A673 (cell line): ENCODE results near the gene CDK13. TPM values are rescaled to one million over a fixed set of nuclear protein-coding genes. Genes with fewer than 3 reads are reported as not detected.

ENCODE experiments used
- Bru-seq: library from RNA; stranded (reverse); fragments of 400-500 nt; gene quantifications from one replicate; lab custom pipeline; 2021; lab: Mats Ljungman, UMichigan
- BruChase-seq, 2 experiments: library from RNA; stranded (reverse); fragments of 400-500 nt; gene quantifications; one replicate each; lab custom pipeline; 2021; lab: Mats Ljungman, UMichigan
- BruUV-seq: library from RNA; stranded (reverse); fragments of 400-500 nt; replicated peaks from 2 replicates; lab custom pipeline; 2021; lab: Mats Ljungman, UMichigan
- CTCF ChIA-PET: fragments of 300-600 bp; sonication (Branson Sonifier 250); formaldehyde crosslinking; loops from one replicate; lab custom pipeline; 2022; ENCODE audit warnings: antibody characterized with exemption; lab: Charles Lee
- POLR2A ChIA-PET: fragments of 300-600 bp; sonication (Branson Sonifier 250); formaldehyde crosslinking; loops from one replicate; lab custom pipeline; 2022; ENCODE audit warnings: antibody characterized with exemption; ENCODE audit not compliant: low non-redundant PET; lab: Charles Lee
- DNase-seq: peaks from one replicate; pipeline ENCODE4 v3.0.0-alpha.2; 2015; ENCODE audit warnings: low spot score
- H3K27ac ChIP-seq: fragments of 200-600 bp; sonication (generic); 2 replicates; pipeline ENCODE4 v1.5.1; 2016; ENCODE audit warnings: mixed run types, low read depth, mild to moderate bottlenecking, mixed read lengths, antibody characterized with exemption, low read length; ENCODE audit not compliant: poor library complexity, severe bottlenecking
- H3K27me3 ChIP-seq: fragments of 200-600 bp; sonication (generic); replicated peaks from 2 replicates; pipeline ENCODE4 v1.6.1; 2017; ENCODE audit warnings: mixed run types, low read depth, mild to moderate bottlenecking, mixed read lengths, antibody characterized with exemption, low read length; ENCODE audit not compliant: insufficient read depth, poor library complexity
- H3K36me3 ChIP-seq: fragments of 200-600 bp; sonication (generic); 2 replicates; pipeline ENCODE4 v1.6.1; 2016; ENCODE audit warnings: mixed run types, mild to moderate bottlenecking, mixed read lengths, antibody characterized with exemption, low read length; ENCODE audit not compliant: insufficient read depth, poor library complexity, severe bottlenecking
- H3K4me1 ChIP-seq: fragments of 200-600 bp; sonication (generic); 2 replicates; pipeline ENCODE4 v1.6.1; 2017; ENCODE audit warnings: mixed run types, mild to moderate bottlenecking, mixed read lengths, antibody characterized with exemption, low read length; ENCODE audit not compliant: insufficient read depth, poor library complexity, severe bottlenecking
- H3K4me3 ChIP-seq: fragments of 200-600 bp; sonication (generic); 2 replicates; pipeline ENCODE4 v1.5.1; 2016; ENCODE audit warnings: low read depth, mixed run types, mild to moderate bottlenecking, mixed read lengths, low read length; ENCODE audit not compliant: poor library complexity, severe bottlenecking
- H3K9me3 ChIP-seq: fragments of 200-600 bp; sonication (generic); 2 replicates; pipeline ENCODE4 v1.6.1; 2016; ENCODE audit warnings: mixed run types, low read depth, mild to moderate bottlenecking, mixed read lengths, antibody characterized with exemption, low read length; ENCODE audit not compliant: poor library complexity, severe bottlenecking
- EZH2 ChIP-seq: fragments of 200-600 bp; sonication (generic); IDR thresholded peaks from 2 replicates; pipeline ENCODE4 v1.6.1; 2017; ENCODE audit warnings: borderline replicate concordance, low read depth, mild to moderate bottlenecking, mixed read lengths, antibody characterized with exemption, low read length; ENCODE audit not compliant: poor library complexity, severe bottlenecking
- intact Hi-C: fragments of 100-400 bp; cut with micrococcal nuclease; formaldehyde crosslinking; loops from one replicate; pipeline ENCODE4 v1.10.0; 2022; ENCODE audit not compliant: unreplicated experiment
- long read RNA-seq: library from polyadenylated mRNA; stranded (forward); transcript quantifications from one replicate; pipeline ENCODE4 v2.0.0, GENCODE V29; 2022
- total RNA-seq: library from RNA; stranded (reverse); gene quantifications from 2 replicates; pipeline ENCODE4 v1.2.3, GENCODE V29; 2021
- TF ChIP-seq, protein P1 (sequence below): fragments of 300-800, 200-600 bp; sonication (generic); conservative IDR thresholded peaks from 2 replicates; pipeline ENCODE4 v1.5.1; 2017; ENCODE audit warnings: low read depth, mild to moderate bottlenecking, antibody characterized with exemption, low read length, moderate library complexity, mixed read lengths

The CDK13 gene
- total RNA-seq (54.2 and 56.6 TPM in 2 replicates), Bru-seq, nascent RNA (percentile 91 among the genes with signal in this experiment), BruChase-seq, experiment 1, labeled RNA remaining after a 2-hour chase (percentile 88 among the genes with signal in this experiment), BruChase-seq, experiment 2, labeled RNA remaining after a 6-hour chase (percentile 86 among the genes with signal in this experiment)
- long read RNA-seq, full-length matches to known transcripts = 24 of 52 reads
- long read RNA-seq, partial matches to known transcripts = 14 of 52 reads
- long read RNA-seq, other reads (novel, unspliced or antisense) = 14 of 52 reads

DNA sequence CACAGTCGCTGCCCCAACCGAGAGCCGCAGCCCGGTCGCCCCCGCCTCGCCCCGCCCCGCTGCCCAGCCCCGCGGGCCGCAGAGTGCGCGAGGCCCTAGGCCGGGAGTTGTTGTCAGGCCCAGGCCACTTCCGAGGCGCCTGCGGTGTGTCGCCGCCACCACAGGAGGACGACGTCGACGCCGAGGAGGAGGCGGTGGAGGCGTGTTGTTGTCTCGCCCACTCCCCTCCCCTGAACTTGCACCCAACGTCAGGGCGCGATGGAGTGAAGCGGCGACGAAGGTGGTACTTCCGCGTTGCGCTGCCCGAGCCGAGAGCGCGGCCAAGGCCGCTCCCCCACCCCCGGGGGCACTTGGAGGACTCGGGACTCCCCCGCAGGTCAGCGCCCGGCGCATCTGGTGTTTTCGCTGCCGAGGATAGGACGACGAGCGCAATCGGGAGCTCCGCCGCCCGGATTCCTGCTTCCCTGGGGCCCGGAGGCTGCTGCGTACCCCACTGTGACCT, at the start of gene CDK13:
CDK13 (plus strand) TSS at position 286 of the 502 bp plus-strand sequence. CDS start 386 bp downstream, outside the sequence.
- Histone ChIP-seq H3K27me3 (no peaks in the 10 kb centered on the region), H3K4me3 (peak within 1 kb of the TSS; percentile 96), H3K4me1 (peaks cover 9% of the 10 kb centered on the region), H3K27ac (peak within 1 kb of the TSS; percentile 98), H3K9me3 (no peaks in the 10 kb centered on the region), H3K36me3 (no peaks in the 10 kb centered on the region)
- intact Hi-C loops = no loop called here
- ChIA-PET CTCF (interaction anchor here (2.4 kb wide), 1 partner anchor 102 kb away, joined by 7 read pairs; no protein-coding TSS in a partner anchor), POLR2A (interaction anchor here (0.6 kb wide), 3 partner anchors 54 to 183 kb away, joined by 3 to 8 read pairs (median 3); no protein-coding TSS in a partner anchor)
- TF ChIP-seq, protein P1, sequence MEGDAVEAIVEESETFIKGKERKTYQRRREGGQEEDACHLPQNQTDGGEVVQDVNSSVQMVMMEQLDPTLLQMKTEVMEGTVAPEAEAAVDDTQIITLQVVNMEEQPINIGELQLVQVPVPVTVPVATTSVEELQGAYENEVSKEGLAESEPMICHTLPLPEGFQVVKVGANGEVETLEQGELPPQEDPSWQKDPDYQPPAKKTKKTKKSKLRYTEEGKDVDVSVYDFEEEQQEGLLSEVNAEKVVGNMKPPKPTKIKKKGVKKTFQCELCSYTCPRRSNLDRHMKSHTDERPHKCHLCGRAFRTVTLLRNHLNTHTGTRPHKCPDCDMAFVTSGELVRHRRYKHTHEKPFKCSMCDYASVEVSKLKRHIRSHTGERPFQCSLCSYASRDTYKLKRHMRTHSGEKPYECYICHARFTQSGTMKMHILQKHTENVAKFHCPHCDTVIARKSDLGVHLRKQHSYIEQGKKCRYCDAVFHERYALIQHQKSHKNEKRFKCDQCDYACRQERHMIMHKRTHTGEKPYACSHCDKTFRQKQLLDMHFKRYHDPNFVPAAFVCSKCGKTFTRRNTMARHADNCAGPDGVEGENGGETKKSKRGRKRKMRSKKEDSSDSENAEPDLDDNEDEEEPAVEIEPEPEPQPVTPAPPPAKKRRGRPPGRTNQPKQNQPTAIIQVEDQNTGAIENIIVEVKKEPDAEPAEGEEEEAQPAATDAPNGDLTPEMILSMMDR = no peak
- no peak for TF ChIP-seq EZH2
- DNase-seq = peak; percentile 84
- no TSS peak for BruUV-seq

DNA sequence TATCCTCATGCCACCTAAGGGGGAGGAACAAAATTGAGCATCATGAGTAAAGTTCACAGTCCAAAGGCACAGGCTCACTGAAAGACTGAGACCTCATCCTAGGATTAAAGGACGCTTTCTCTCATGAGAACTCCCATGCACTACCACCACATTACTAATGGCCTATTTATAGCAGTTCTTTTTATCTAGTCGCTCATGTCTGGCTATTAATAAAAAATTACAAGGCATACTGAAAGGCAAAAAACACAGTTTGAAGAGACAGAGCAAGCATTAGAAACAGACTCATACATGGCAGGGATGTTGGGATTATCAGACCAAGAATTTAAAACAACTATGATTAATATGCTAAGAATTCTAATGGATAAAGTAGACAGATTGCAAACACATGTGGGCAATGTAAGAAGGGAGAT, 46.0 kb upstream of the CDK13 start:
- TF ChIP-seq EZH2 = no peak
- TF ChIP-seq, protein P1 = no peak
- BruUV-seq = no TSS peak
- Histone ChIP-seq H3K4me3 (no peak overlapping the region), H3K4me1 (peaks cover 3% of the 10 kb centered on the region), H3K36me3 (no peaks in the 10 kb centered on the region), H3K27me3 (no peaks in the 10 kb centered on the region), H3K27ac (no peak overlapping the region), H3K9me3 (no peaks in the 10 kb centered on the region)
- ChIA-PET POLR2A (no interaction called here), CTCF (no interaction called here)
- intact Hi-C loops = no loop called here
- DNase-seq = no peak

DNA sequence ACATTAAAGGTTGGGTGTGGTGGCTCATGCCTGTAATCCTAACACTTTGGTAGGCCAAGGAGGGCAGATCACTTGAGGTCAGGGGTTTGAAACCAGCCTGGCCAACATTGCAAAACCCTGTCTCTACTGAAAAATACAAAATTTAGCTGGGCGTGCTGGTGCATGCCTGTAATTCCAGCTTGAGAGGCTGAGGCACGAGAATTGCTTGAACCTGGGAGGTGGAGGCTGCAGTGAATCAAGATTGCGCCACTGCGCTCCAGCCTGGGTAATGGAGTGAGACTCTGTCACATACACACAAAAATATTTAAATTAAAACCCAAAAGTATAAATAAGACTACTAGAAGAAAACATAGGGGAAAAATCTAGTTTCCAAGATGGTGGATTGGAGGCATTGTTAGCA, 41.9 kb upstream of the CDK13 start:
- ChIA-PET CTCF (no interaction called here), POLR2A (no interaction called here)

More for the DNA sequence above, 41.9 kb upstream of the CDK13 start:
- no peak overlapping the region for H3K27ac ChIP-seq
- H3K4me3 ChIP-seq = no peak overlapping the region
- TF ChIP-seq, protein P1 = no peak
- TF ChIP-seq EZH2 = no peak
- H3K36me3 ChIP-seq = no peaks in the 10 kb centered on the region
- no peaks in the 10 kb centered on the region for H3K27me3 ChIP-seq
- peaks cover 7% of the 10 kb centered on the region for H3K4me1 ChIP-seq
- no TSS peak for BruUV-seq
- intact Hi-C loops = no loop called here
- DNase-seq = no peak
- no peaks in the 10 kb centered on the region for H3K9me3 ChIP-seq
